ENCODE data around the gene BTK.

Gene BTK

DNA sequence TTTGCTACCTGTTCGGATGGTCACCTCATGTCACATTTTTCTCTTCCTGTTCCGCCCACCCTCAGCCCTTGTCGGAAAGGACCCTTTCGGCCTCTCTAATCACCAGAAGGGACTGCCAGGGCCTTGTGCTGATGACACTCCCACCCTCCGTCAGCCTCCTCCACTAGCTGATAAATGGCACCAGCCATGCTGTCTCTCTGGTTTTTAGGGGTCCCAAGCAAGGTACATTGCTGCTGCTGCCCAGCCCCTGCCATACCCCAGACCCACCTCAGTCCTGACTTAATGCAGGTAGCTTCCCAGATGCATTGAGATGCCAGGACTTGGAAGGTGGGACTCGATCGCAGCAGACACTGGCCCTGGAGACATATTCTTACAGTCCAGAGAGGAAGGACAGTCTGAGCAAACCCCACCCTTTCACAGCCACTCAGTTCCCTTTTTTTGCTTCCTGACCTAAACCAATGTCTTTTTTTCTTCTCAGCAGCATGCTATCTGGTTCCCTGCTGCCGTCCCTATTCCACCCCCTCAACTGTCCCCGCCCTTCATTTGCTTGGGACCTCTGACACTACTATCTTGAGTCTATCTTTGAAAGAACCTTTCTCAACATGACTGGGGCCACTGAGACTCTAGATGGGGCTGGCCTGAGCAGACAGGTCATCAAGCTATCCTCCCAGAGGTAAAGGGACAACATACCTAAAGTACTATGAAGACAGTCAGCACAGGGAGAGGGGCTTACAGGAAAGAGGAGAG is at the start of gene BTK:
Gene BTK, minus strand, starts transcription at position 397 of the 747 bp plus-strand sequence. CDS start 10,907 bp downstream, outside the sequence.
- DNase-seq (ENCODE audit: low read depth): no peak

DNA sequence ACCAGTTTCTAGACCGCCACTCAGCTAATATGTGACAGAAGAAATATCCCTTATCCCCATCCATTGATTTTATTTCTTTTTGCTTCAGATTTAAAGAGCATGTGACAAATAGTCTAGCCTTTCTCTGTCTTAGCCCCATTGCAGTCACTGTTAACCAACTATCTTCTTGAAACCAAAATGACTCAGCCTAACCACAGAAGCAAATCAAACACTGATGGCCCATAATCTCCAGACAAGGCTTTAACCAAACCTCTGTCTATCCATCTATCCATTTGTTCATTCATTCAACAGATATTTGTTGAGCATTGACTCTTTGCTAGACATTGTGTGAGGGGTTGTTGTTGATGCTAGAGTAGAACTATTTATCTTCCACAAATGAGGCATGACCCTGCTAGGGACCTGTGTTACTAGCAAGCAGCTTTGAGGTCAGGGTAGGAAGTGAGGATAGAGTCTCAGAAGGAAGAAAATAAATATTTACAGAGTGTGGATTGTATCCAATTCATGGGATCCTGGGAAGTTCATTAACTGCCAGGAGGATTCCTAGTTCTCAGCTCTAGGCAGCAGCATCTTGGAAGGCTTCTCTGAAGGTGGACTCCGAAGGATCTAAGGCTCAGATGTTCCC is 44.6 kb upstream of the BTK start:
- DNase-seq (ENCODE audit: low read depth): no peak

GRCh38 chrX:101429934-101430333 is 43.9 kb upstream of the BTK start:
- DNase-seq (ENCODE audit: low read depth): no peak

DNA sequence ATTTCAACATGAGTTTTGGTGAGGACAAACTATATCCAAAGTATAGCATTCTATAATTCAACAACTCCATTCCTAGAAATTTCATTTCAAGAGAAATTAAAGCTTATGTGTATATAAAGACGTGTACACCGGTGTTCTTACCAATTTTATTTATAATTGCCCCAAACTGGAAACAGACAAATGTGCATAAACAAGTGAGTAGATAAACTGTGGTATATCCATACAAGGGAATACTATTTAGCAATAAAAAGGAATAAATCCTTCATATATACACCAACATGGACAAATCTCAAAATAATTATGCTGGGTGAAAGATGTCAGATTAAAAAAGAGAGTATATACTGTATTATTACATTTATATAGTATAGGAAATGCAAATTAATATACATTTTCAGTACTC is 42.0 kb upstream of the BTK start:
- DNase-seq (ENCODE audit: low read depth): no peak

- DNase-seq (ENCODE audit: low read depth): no peak
Measured at GRCh38 chrX:101419489-101419888, 33.5 kb upstream of the BTK start.

- no peak for DNase-seq (ENCODE audit: low read depth)
Measured at GRCh38 chrX:101417981-101418841, 32.2 kb upstream of the BTK start.

- DNase-seq (ENCODE audit: low read depth): no peak
Measured at GRCh38 chrX:101417190-101417589, 31.2 kb upstream of the BTK start.

DNA sequence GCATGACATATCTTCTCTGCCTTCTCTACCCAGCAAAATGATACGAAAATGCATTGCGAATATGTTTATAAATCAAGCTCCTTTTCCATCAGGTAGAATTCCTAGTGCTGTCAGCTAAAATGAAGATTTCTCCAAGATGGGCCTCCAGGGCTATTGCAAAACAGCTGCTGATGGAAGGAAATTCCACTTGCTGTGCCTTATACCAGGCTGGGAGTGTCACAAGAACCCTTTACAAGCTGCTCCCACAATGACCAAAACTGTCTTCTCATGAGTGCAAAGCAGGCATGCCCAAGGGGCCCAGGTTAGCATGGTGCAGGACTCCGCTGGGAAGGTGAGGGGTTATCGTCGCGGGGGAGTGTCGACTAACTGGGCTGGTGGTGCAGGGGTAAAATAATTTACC is 30.7 kb upstream of the BTK start:
- DNase-seq (ENCODE audit: low read depth): no peak

- no peak for DNase-seq (ENCODE audit: low read depth)
Measured at GRCh38 chrX:101415180-101416145, 29.5 kb upstream of the BTK start.

- no peak for DNase-seq (ENCODE audit: low read depth)
Measured at GRCh38 chrX:101411984-101412383, 26.0 kb upstream of the BTK start.

GRCh38 chrX:101410461-101410860 is 24.5 kb upstream of the BTK start:
- DNase-seq (ENCODE audit: low read depth): no peak

DNA sequence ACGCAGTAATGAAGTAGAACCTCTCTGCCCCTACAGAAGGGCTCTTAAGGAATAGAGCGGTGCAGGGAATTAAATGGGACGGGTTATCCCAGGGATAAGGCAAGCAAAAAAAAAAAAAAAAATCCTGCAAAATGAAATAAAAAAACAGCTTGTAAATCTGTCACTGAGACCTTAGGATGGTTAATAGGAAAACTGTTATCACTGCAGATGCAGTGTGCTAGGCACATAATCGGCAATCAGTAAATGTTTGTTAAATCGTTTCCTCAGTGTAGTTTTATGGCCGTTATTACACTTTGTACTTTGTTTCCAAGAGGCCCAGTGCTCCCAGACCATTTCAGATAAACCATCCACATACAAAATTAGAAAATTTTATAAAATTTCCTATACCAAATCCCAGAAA is 23.1 kb upstream of the BTK start:
- DNase-seq (ENCODE audit: low read depth): no peak

GRCh38 chrX:101408532-101408841 is 22.5 kb upstream of the BTK start:
- DNase-seq (ENCODE audit: low read depth): no peak

- DNase-seq (ENCODE audit: low read depth): peak; percentile 72
Measured at GRCh38 chrX:101407748-101408531, 21.9 kb upstream of the BTK start, which contains the start of the genes GLA and HNRNPH2. TSS of gene GLA (minus strand) at chrX:101407925. CDS start at chrX:101407903, 22 bp downstream. TSS of gene HNRNPH2 (plus strand) at chrX:101408222. CDS start at chrX:101411989, 3,767 bp downstream.

GRCh38 chrX:101407167-101407747 is 21.3 kb upstream of the BTK start:
- DNase-seq (ENCODE audit: low read depth): no peak

- no peak for DNase-seq (ENCODE audit: low read depth)
Measured at GRCh38 chrX:101399825-101400224, 13.8 kb upstream of the BTK start.

DNA sequence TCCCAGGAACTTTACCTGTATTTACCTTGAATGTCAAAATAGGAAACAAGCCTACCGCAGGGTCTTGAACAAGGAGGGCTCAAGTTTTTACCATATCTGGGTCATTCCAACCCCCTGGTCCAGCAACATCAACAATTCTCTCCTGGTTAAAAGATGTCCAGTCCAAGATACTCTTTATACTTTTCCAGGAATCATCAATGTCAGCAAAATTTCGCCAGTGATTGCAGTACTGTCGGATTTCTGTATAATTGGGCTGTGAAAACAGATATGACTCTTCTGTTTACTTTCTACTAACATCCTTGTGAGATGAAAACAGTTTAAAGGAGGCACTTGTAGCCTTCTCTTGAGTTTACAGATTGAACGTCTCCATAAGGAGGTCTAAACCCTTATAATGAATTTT is 12.7 kb upstream of the BTK start:
- DNase-seq (ENCODE audit: low read depth): no peak

GRCh38 chrX:101397779-101398178 is 11.8 kb upstream of the BTK start:
- DNase-seq (ENCODE audit: low read depth): no peak

DNA sequence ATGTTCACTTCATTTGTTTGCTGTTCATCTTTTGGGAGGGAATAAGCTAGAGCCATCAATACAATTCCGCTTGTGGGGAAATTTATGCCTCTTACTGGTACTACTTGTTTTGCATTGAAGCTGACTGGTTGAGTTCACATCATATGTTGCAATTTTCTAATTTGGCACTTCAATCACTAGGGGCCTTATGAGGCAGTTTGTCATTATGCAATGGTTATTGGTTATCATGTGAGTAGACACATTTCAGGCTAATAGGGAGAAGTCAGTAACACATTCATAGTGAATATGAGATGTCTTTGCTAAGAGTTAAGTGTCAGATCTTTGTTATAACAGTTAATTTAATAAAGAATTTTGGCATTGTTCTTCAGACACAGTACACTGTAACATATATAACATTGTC is 9.8 kb upstream of the BTK start:
- no peak for DNase-seq (ENCODE audit: low read depth)

DNA sequence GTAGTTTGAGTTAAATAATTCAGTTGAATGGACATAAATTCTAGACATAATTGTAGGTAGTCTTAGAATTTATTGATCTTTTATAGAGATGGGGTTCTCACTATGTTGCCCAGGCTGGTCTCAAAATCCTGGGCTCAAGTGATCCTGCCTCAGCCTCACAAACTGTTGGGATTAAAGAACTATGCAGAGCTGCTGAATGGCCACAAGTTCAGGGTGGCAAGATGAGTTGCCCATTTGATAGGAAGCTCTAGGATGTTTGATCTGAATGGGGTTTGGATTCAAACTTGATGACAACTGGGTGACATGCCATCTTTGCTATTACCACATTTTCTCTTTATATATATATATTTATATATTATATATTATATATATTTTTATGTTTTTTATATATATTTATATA is 8.4 kb upstream of the BTK start:
- DNase-seq (ENCODE audit: low read depth): no peak
